Adrenal gland (tissue), 5 donors: ENCODE results near the gene RASD1.

Source experiments
- CTCF ChIP-seq, 6 experiments: fragments of 450-650 bp in 4 of 6; fragments of 200-600 bp in 2 of 6; sonication (generic) in 1 of 6; IDR thresholded peaks; 1 replicate in 5 of 6; 2 replicates in 1 of 6; pipeline versions ENCODE4 v1.5.1 to v1.8.0; 2016 to 2021; ENCODE audit warnings: antibody characterized with exemption in 6 of 6, mild to moderate bottlenecking in 2 of 6, moderate library complexity in 1 of 6
- POLR2A ChIP-seq, 2 donors: fragments of 450-650 bp; IDR thresholded peaks; one replicate each; pipeline ENCODE4 v1.6.1; 2017; ENCODE audit warnings: antibody characterized with exemption in 2 of 2, mild to moderate bottlenecking in 2 of 2, moderate library complexity in 1 of 2
- donor health status: DM: no; HTN: no; CAD: no.

DNA sequence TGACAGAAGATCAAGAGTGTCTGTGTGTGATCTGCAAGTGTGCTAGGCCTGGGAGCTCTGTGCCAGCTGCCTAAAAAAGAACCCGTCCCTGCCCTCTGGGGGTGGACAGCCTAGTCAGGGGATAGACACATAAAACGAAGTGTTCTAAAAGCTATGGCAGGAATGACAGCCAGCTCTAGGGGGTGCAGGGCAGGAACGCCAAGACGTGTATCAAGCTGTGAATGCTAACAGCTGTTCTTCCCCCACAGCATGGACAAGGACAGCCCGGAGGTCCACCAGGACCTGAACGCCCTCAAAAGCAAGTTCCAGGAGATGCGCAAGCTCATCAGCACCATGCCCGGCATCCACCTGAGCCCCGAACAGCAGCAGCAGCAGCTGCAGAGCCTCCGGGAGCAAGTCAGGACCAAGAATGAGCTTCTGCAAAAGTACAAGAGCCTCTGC is 5.1 kb downstream of the RASD1 start:
- TF ChIP-seq CTCF (IDR thresholded peaks at IDR 0.05) (no peak), POLR2A (IDR thresholded peaks at IDR 0.05) (no peak)
